Naive thymus-derived CD8-positive, alpha-beta T cell (primary cell): Measurements from ENCODE around the gene GPR137. TPM values are rescaled to one million over a fixed set of nuclear protein-coding genes. Genes with fewer than 3 reads are reported as not detected.
"Not testable (repeated sequence)": the region's sequence is repeated elsewhere in the genome, so short reads cannot be mapped to it uniquely, and the experiment has no call there.

Experiments used
- ATAC-seq, 2 donors: fragments of 150-1000 bp; cut with Tn5 transposase in 1 of 2; sonication (Bioruptor Pico), chemical (Tn5 transposase) in 1 of 2; 1 replicate in 1 of 2; 2 replicates in 1 of 2; pipeline ENCODE4 v1.10.0; 2021; ENCODE audit warnings: mild to moderate bottlenecking in 2 of 2, moderate library complexity in 2 of 2
- POLR2A ChIA-PET: fragments of 350-600 bp; sonication (Branson Sonifier 250); formaldehyde crosslinking; loops from one replicate; lab custom pipeline; 2021; ENCODE audit warnings: antibody characterized with exemption; lab: Charles Lee
- DNase-seq, 10 donors: peaks; one replicate each; pipeline versions ENCODE4 v3.0.0 to v3.0.0-alpha.2; 2020 to 2022
- H3K27ac Mint-ChIP-seq, 10 donors: one replicate each; pipeline ENCODE4 v1.8.0; 2020 to 2022; ENCODE audit warnings: mild to moderate bottlenecking in 10 of 10, mixed read lengths in 10 of 10, moderate library complexity in 4 of 10, inconsistent platforms in 1 of 10
- H3K27me3 Mint-ChIP-seq, 5 donors: one replicate each; pipeline ENCODE4 v1.8.0; 2021 to 2022; ENCODE audit warnings: mixed read lengths in 5 of 5
- H3K36me3 Mint-ChIP-seq, 3 donors: one replicate each; pipeline ENCODE4 v1.8.0; 2020 to 2022; ENCODE audit warnings: mixed read lengths in 3 of 3, mild to moderate bottlenecking in 2 of 3, inconsistent platforms in 1 of 3
- H3K4me1 Mint-ChIP-seq, 4 donors: one replicate each; pipeline ENCODE4 v1.8.0; 2021 to 2022; ENCODE audit warnings: mixed read lengths in 4 of 4
- H3K4me3 Mint-ChIP-seq, 10 donors: one replicate each; pipeline ENCODE4 v1.8.0; 2020 to 2022; ENCODE audit warnings: mild to moderate bottlenecking in 10 of 10, mixed read lengths in 10 of 10, moderate library complexity in 6 of 10, inconsistent platforms in 1 of 10
- H3K9me3 Mint-ChIP-seq, 9 donors: one replicate each; pipeline ENCODE4 v1.8.0; 2020 to 2022; ENCODE audit warnings: mixed read lengths in 9 of 9, mild to moderate bottlenecking in 3 of 9, inconsistent platforms in 1 of 9, moderate library complexity in 1 of 9
- polyA plus RNA-seq, 3 donors: library from polyadenylated mRNA; unstranded; fragments of 300-500 nt; fragmentation: Illumina TruSeq; gene quantifications; one replicate each; pipeline ENCODE4 v1.2.3, GENCODE V29; 2021
- total RNA-seq, 8 experiments: library from RNA in 2 of 8; stranded (reverse) in 2 of 8; gene quantifications; one replicate each; pipeline ENCODE4 v1.2.3 and lab custom pipeline; 2021 to 2026

Gene GPR137
- total and polyA plus RNA-seq, 5 experiments from 2014 or later = 4.8 to 33.3 (median 6.9) TPM

DNA sequence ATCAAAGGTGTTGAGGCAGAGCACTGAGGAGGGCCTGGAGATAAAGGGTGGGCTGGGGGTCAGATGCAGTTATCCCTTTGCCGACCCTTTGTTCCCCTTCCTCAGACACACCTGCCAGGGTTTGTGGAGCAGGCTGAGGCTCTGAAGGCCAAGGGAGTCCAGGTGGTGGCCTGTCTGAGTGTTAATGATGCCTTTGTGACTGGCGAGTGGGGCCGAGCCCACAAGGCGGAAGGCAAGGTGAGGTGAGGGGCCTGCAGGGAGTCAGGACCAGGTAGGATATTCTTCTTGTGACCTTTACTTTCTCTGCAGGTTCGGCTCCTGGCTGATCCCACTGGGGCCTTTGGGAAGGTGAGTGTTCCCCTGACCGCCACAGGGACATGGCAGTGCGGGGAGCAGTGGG, 34.9 kb downstream of the GPR137 start:
- no peaks in the 10 kb centered on the region for H3K27me3 Mint-ChIP-seq
- ATAC-seq (no peak), DNase-seq (no peak)
- peak overlapping the region in 2 of 10 donors; percentile 11 to 72 for H3K4me3 Mint-ChIP-seq
- H3K9me3 Mint-ChIP-seq = no peaks in the 10 kb centered on the region
- peak overlapping the region in 8 of 10 donors; percentile 31 to 97 (median 57) for H3K27ac Mint-ChIP-seq
- peaks cover 22 to 42% (median 35%) of the 10 kb centered on the region in 4 donors for H3K4me1 Mint-ChIP-seq
- H3K36me3 Mint-ChIP-seq = peaks cover 0 to 31% (median 3%) of the 10 kb centered on the region in 3 donors
- POLR2A ChIA-PET = interaction anchor here (0.7 to 1.3 kb wide), 2 partner anchors 11 to 26 kb away, joined by 3 read pairs; no protein-coding TSS in a partner anchor

- no peak for DNase-seq
- POLR2A ChIA-PET = interaction anchor here (0.6 kb wide), 1 partner anchor 132 kb away, joined by 3 read pairs; no protein-coding TSS in a partner anchor
- no peak for ATAC-seq
- Mint-ChIP-seq H3K9me3 (no peaks in the 10 kb centered on the region), H3K36me3 (peaks cover 0 to 31% (median 3%) of the 10 kb centered on the region in 3 donors), H3K4me3 (peak overlapping the region in 3 of 10 donors; percentile 15 to 73 (median 30)), H3K27me3 (no peaks in the 10 kb centered on the region), H3K4me1 (peaks cover 22 to 42% (median 35%) of the 10 kb centered on the region in 4 donors), H3K27ac (peak overlapping the region in 7 of 10 donors; percentile 18 to 97 (median 63))
These were observed 35.4 kb downstream of the GPR137 start for GRCh38 chr11:64321026-64321425.

DNA sequence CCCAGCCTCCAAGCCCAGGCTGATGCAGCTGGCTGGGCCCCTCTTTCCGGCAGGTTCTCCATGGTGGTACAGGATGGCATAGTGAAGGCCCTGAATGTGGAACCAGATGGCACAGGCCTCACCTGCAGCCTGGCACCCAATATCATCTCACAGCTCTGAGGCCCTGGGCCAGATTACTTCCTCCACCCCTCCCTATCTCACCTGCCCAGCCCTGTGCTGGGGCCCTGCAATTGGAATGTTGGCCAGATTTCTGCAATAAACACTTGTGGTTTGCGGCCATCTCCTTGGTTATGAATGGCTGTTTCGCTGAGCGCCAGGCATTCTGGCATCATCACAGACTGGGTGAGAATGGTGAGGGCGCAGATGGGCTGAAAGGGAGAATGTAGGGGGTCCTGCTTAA, 35.9 kb downstream of the GPR137 start:
- Mint-ChIP-seq H3K4me3 (peak overlapping the region in 2 of 10 donors; percentile 30 to 73), H3K36me3 (peaks cover 0 to 31% (median 3%) of the 10 kb centered on the region in 3 donors), H3K27ac (peak overlapping the region in 2 of 10 donors; percentile 70 to 97), H3K4me1 (peaks cover 22 to 39% (median 31%) of the 10 kb centered on the region in 4 donors), H3K27me3 (no peaks in the 10 kb centered on the region), H3K9me3 (no peaks in the 10 kb centered on the region)
- ATAC-seq = no peak
- POLR2A ChIA-PET = interaction anchor here (0.6 kb wide), 1 partner anchor 131 kb away, joined by 3 read pairs; no protein-coding TSS in a partner anchor
- DNase-seq = no peak

DNA sequence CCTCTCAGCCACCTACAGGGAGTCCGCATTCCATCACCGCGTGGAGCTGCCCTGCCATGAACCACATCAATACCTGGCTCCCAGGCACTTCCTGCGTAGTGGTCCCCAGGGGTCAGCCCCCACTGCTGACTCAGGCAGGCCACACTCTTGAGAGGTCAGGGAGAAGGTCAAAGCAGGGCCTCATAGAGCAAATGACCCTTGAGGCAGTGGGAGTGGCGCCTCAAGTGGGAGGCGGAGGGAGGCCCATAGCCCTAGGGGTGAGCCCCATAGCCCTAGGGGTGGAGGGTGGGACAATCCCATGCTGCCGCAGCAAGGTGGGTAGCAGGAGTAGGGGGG, 37.2 kb downstream of the GPR137 start:
- DNase-seq (no peak), ATAC-seq (no peak)
- H3K36me3 Mint-ChIP-seq = peaks cover 0 to 28% (median 3%) of the 10 kb centered on the region in 3 donors
- POLR2A ChIA-PET = no interaction called here
- no peaks in the 10 kb centered on the region for H3K9me3 Mint-ChIP-seq
- no peak overlapping the region for H3K4me3 Mint-ChIP-seq
- peaks cover 15 to 28% (median 24%) of the 10 kb centered on the region in 4 donors for H3K4me1 Mint-ChIP-seq
- H3K27ac Mint-ChIP-seq = peak overlapping the region in 1 of 10 donors; percentile 71
- H3K27me3 Mint-ChIP-seq = no peaks in the 10 kb centered on the region

DNA sequence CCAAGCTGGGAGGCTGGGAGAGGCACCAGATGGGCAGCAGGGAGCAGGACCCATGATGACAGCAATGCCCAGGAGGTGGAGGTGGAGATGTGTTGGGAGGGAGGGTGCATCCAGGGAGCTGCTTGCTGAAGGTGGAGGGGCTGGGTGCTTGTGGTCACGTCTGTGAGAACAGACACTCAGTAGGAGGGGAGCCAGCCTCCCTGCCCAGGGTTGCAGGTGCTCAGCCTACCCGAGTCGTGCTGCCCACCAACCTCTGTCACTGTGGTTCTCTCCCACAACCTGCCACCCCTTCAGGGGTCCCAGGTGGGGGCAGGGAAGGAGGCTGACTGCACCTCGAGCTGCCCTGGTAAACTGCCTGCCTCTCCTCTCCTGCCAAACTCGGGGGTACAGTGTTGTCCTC, 37.7 kb downstream of the GPR137 start:
- Mint-ChIP-seq H3K27ac (no peak overlapping the region), H3K4me3 (no peak overlapping the region), H3K4me1 (peaks cover 14 to 23% (median 22%) of the 10 kb centered on the region in 4 donors), H3K9me3 (no peaks in the 10 kb centered on the region), H3K27me3 (no peaks in the 10 kb centered on the region), H3K36me3 (peaks cover 0 to 28% (median 3%) of the 10 kb centered on the region in 3 donors)
- POLR2A ChIA-PET = no interaction called here
- DNase-seq (no peak), ATAC-seq (no peak)

DNA sequence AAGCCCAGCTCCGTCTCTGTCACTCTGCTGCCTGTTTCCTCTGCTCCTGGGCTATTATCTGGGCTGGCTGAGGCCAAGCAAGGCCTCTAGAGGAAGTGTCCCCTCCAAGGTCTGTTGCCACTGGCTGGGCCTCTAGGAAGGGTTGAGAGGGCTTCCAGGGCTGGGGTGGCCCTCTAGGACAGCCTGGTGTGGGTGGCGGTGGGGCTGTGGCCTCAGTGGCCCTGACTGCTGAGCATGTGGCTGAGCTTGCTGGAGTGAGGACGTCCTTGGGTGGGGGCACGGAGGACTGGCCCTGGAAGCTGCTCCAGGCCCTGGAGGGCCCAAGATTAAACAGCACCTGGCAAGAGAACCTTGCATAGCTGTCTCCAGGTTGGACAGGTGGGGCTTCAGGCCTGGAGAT, 38.3 kb downstream of the GPR137 start:
- Mint-ChIP-seq H3K36me3 (peaks cover 0 to 28% (median 3%) of the 10 kb centered on the region in 3 donors), H3K4me1 (peaks cover 12 to 20% (median 19%) of the 10 kb centered on the region in 4 donors), H3K27ac (peak overlapping the region in 1 of 10 donors; percentile 68)
- H3K27me3 Mint-ChIP-seq, ATAC-seq, H3K9me3 Mint-ChIP-seq, H3K4me3 Mint-ChIP-seq, DNase-seq: not testable (repeated sequence)
- POLR2A ChIA-PET = interaction anchor here (1.1 to 1.3 kb wide), 2 partner anchors 18 to 29 kb away, joined by 3 read pairs; no protein-coding TSS in a partner anchor

- Mint-ChIP-seq H3K9me3 (no peaks in the 10 kb centered on the region), H3K27me3 (no peaks in the 10 kb centered on the region), H3K27ac (no peak overlapping the region), H3K36me3 (peaks cover 0 to 26% (median 3%) of the 10 kb centered on the region in 3 donors), H3K4me1 (peaks cover 8 to 13% (median 11%) of the 10 kb centered on the region in 4 donors), H3K4me3 (no peak overlapping the region)
- POLR2A ChIA-PET = interaction anchor here (0.7 to 1.3 kb wide), 3 partner anchors 15 to 28 kb away, joined by 3 read pairs; partner anchors contain the start of gene CCDC88B
- DNase-seq (no peak), ATAC-seq (no peak)
These were observed 39.2 kb downstream of the GPR137 start for GRCh38 chr11:64324692-64325469.

- H3K27me3 Mint-ChIP-seq = no peaks in the 10 kb centered on the region
- POLR2A ChIA-PET = no interaction called here
- no peak for DNase-seq
- no peak overlapping the region for H3K4me3 Mint-ChIP-seq
- peaks cover 0 to 2% (median 0%) of the 10 kb centered on the region in 3 donors for H3K36me3 Mint-ChIP-seq
- ATAC-seq = no peak
- H3K27ac Mint-ChIP-seq = no peak overlapping the region
- H3K4me1 Mint-ChIP-seq = peaks cover 4 to 12% (median 9%) of the 10 kb centered on the region in 4 donors
- no peaks in the 10 kb centered on the region for H3K9me3 Mint-ChIP-seq
These were observed 41.7 kb downstream of the GPR137 start for GRCh38 chr11:64327375-64327774.

- no peaks in the 10 kb centered on the region for H3K27me3 Mint-ChIP-seq
- no peak overlapping the region for H3K27ac Mint-ChIP-seq
- peaks cover 0 to 2% (median 0%) of the 10 kb centered on the region in 3 donors for H3K36me3 Mint-ChIP-seq
- DNase-seq = no peak
- H3K4me1 Mint-ChIP-seq = peaks cover 4 to 12% (median 9%) of the 10 kb centered on the region in 4 donors
- no peak overlapping the region for H3K4me3 Mint-ChIP-seq
- no peak for ATAC-seq
- POLR2A ChIA-PET = no interaction called here
- no peaks in the 10 kb centered on the region for H3K9me3 Mint-ChIP-seq
These were observed 42.3 kb downstream of the GPR137 start for GRCh38 chr11:64327993-64328392.

DNA sequence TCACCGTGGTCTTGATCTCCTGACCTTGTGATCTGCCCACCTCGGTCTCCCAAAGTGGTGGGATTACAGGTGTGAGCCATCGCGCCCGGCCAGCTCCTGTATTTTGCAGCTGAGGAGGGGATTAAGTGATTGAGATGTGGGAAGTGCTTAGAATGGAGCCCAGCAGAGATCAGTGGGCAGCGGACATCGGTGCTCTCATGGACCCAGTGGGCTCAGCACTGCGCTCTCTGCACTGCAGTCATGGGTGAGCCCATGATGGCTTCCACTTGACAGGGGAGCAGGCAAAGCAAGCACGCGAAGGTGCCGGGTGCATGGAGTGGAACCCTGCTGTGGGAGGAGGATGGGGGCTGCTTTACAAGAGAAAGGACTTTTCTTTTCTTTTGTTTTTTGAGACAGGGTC, 45.2 kb downstream of the GPR137 start:
- ATAC-seq = no peak
- POLR2A ChIA-PET = interaction anchor here (0.6 to 2.9 kb wide), 3 partner anchors 11 to 135 kb away, joined by 3 to 13 read pairs (median 5); partner anchors contain the start of genes PRDX5 and TRMT112
- Mint-ChIP-seq H3K9me3 (no peaks in the 10 kb centered on the region), H3K27me3 (no peaks in the 10 kb centered on the region), H3K4me1 (peaks cover 4 to 19% (median 9%) of the 10 kb centered on the region in 4 donors), H3K27ac (peak overlapping the region in 2 of 10 donors; percentile 18 to 48), H3K36me3 (peaks cover 0 to 8% (median 0%) of the 10 kb centered on the region in 3 donors), H3K4me3 (no peak overlapping the region)
- no peak for DNase-seq

DNA sequence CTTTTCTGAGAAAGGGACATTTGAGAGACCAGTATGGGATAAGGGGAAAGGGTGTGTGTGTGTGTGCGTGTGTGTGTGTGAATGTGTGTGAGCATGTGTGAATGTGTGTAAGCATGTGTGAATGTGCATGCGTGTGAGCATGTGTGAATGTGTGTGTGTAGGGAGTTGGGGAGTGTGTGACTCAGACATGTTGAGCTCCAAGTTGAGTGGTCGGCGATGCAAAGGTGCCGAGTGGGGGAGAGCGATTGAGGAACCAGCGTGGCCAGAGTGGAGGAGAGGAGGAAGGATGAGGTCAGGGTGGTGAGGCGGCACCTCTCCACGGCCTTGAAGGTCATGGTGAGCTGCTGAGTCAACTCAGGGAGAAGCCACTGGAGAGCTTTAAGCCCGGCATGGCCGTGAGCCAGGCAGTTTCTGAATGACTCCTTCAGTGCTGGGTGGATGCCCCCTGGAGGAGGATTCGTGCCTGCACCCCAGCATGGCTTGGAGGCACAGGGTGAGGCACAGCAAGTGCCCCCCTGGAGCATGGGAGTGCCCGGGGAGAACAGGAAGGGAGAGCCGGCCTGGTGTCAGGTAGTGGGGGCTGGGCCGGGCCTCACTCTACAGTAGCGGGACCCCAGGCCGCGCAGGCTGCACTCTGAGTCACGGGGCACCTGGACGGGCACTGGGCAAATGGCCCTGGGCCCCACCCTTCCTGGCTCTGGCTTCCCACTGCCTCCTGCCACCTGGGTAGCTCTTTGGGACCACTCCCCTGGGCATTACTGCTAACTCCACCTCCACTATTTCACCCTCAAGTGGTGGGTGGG, 46.1 kb downstream of the GPR137 start:
- Mint-ChIP-seq H3K27ac (peak overlapping the region in 7 of 10 donors; percentile 18 to 90 (median 44)), H3K9me3 (no peaks in the 10 kb centered on the region), H3K4me1 (peaks cover 4 to 19% (median 10%) of the 10 kb centered on the region in 4 donors), H3K27me3 (no peaks in the 10 kb centered on the region), H3K4me3 (peak overlapping the region in 7 of 10 donors; percentile 0 to 77 (median 16)), H3K36me3 (peaks cover 0 to 8% (median 0%) of the 10 kb centered on the region in 3 donors)
- ATAC-seq (peak; percentile 93 to 94), DNase-seq (peak in 9 of 10 donors; percentile 36 to 61 (median 58))
- POLR2A ChIA-PET = interaction anchor here (0.6 to 2.9 kb wide), 5 partner anchors 8 to 136 kb away, joined by 3 to 13 read pairs (median 5); partner anchors contain the start of genes CCDC88B, PRDX5 and TRMT112

GRCh38 chr11:64333556-64333955, 47.9 kb downstream of the GPR137 start:
- H3K27ac Mint-ChIP-seq = no peak overlapping the region
- peaks cover 0 to 18% (median 0%) of the 10 kb centered on the region in 3 donors for H3K36me3 Mint-ChIP-seq
- ATAC-seq (no peak), DNase-seq (no peak)
- POLR2A ChIA-PET = interaction anchor here (3.3 kb wide), 1 partner anchor 16 kb away, joined by 8 read pairs; the partner anchor contains the start of genes PRDX5 and TRMT112
- no peak overlapping the region for H3K4me3 Mint-ChIP-seq
- H3K4me1 Mint-ChIP-seq = peaks cover 4 to 28% (median 14%) of the 10 kb centered on the region in 4 donors
- no peaks in the 10 kb centered on the region for H3K27me3 Mint-ChIP-seq
- H3K9me3 Mint-ChIP-seq = no peaks in the 10 kb centered on the region
